SU-DHL-6 (cell line): Measurements from ENCODE around the gene ATP11A.

ENCODE experiments used
- H2AFZ ChIP-seq: fragments of 200-600 bp; sonication (generic); 2 replicates; pipeline ENCODE4 v1.6.1; 2014; ENCODE audit warnings: low read depth, mild to moderate bottlenecking, moderate library complexity, mixed read lengths, antibody characterized with exemption, low read length; ENCODE audit not compliant: severe bottlenecking
- H3F3A ChIP-seq: fragments of 200-600 bp; shearing (Covaris generic); 2 replicates; pipeline ENCODE4 v1.6.0; 2016; ENCODE audit warnings: antibody characterized with exemption, mild to moderate bottlenecking; ENCODE audit not compliant: insufficient read depth
- H3K27ac ChIP-seq: fragments of 200-600 bp; sonication (generic); 2 replicates; pipeline ENCODE4 v1.5.1; 2016; ENCODE audit warnings: low read depth, mild to moderate bottlenecking, low read length, moderate library complexity, mixed read lengths
- H3K27me3 ChIP-seq: fragments of 200-600 bp; sonication (generic), shearing (Covaris generic); 2 replicates; pipeline ENCODE4 v1.6.0; 2014; ENCODE audit warnings: mild to moderate bottlenecking, low read length
- H3K36me3 ChIP-seq: fragments of 200-600 bp; sonication (generic); 2 replicates; pipeline ENCODE4 v1.6.1; 2014; ENCODE audit warnings: mild to moderate bottlenecking, low read length, mixed read lengths
- H3K4me2 ChIP-seq: fragments of 300-600, 200-600 bp; shearing (Covaris generic), sonication (generic); 2 replicates; pipeline ENCODE4 v1.6.0; 2014; ENCODE audit warnings: low read length, low read depth, mild to moderate bottlenecking; ENCODE audit not compliant: poor library complexity, severe bottlenecking
- H3K4me3 ChIP-seq: fragments of 200-600 bp; sonication (generic); 2 replicates; pipeline ENCODE4 v1.5.1; 2014; ENCODE audit warnings: antibody characterized with exemption, low read length, mild to moderate bottlenecking, mixed read lengths; ENCODE audit not compliant: insufficient read depth, poor library complexity, severe bottlenecking
- H3K79me2 ChIP-seq: fragments of 200-600 bp; sonication (generic); 2 replicates; pipeline ENCODE4 v1.6.1; 2014; ENCODE audit warnings: mild to moderate bottlenecking, low read length, moderate library complexity; ENCODE audit not compliant: insufficient read depth
- H3K9ac ChIP-seq: fragments of 200-600 bp; sonication (generic); 2 replicates; pipeline ENCODE4 v1.7.0; 2014; ENCODE audit warnings: mild to moderate bottlenecking, low read length
- H3K9me2 ChIP-seq: fragments of 200-600 bp; sonication (generic); replicated peaks from 2 replicates; pipeline ENCODE4 v1.6.1; 2014; ENCODE audit warnings: low read length; ENCODE audit not compliant: insufficient read depth
- H3K9me3 ChIP-seq: fragments of 200-600 bp; sonication (generic); 2 replicates; pipeline ENCODE4 v1.6.1; 2014; ENCODE audit warnings: low read length, mixed read lengths; ENCODE audit not compliant: insufficient read depth
- H4K20me1 ChIP-seq: fragments of 200-600 bp; sonication (generic); 2 replicates; pipeline ENCODE4 v1.6.1; 2014; ENCODE audit warnings: low read depth, mild to moderate bottlenecking, antibody characterized with exemption, low read length, moderate library complexity, mixed read lengths
- EZH2phosphoT487 ChIP-seq: fragments of 200-600 bp; sonication (generic), shearing (Covaris generic); conservative IDR thresholded peaks from 2 replicates; pipeline ENCODE4 v1.6.1; 2018; ENCODE audit warnings: mild to moderate bottlenecking, antibody characterized with exemption, low read length, moderate library complexity, mixed read lengths
- TF ChIP-seq, protein P1 (sequence below): fragments of 200-600 bp; sonication (generic); IDR thresholded peaks from one replicate; pipeline ENCODE4 v1.5.1; 2017; ENCODE audit warnings: antibody characterized with exemption, mild to moderate bottlenecking, low read length, moderate library complexity; ENCODE audit not compliant: insufficient read depth, poor library complexity, severe bottlenecking

The ATP11A gene

DNA sequence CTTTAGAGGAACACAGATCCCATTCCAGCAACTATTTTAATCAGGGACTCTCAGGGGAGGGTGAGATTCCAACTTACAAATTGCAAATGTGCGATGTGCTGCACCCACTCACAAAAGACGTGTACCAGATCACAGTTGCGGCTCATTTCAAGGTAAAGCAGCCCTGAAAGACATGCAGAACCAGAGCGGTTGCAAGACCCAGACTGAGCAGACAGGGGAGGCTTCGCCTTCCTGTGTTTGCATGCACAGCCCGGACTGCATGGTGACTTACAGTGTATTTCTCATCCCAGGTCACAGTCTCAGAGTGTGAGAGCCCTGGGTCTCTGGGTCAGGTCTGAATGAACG is 84.6 kb downstream of the ATP11A start:
- no peaks in the 10 kb centered on the region for H3K9me2 ChIP-seq
- no peaks in the 10 kb centered on the region for H3K79me2 ChIP-seq
- no peaks in the 10 kb centered on the region for H4K20me1 ChIP-seq
- no peak overlapping the region for H2AFZ ChIP-seq
- no peak overlapping the region for H3K4me3 ChIP-seq
- TF ChIP-seq EZH2phosphoT487 = no peak
- TF ChIP-seq, protein P1, sequence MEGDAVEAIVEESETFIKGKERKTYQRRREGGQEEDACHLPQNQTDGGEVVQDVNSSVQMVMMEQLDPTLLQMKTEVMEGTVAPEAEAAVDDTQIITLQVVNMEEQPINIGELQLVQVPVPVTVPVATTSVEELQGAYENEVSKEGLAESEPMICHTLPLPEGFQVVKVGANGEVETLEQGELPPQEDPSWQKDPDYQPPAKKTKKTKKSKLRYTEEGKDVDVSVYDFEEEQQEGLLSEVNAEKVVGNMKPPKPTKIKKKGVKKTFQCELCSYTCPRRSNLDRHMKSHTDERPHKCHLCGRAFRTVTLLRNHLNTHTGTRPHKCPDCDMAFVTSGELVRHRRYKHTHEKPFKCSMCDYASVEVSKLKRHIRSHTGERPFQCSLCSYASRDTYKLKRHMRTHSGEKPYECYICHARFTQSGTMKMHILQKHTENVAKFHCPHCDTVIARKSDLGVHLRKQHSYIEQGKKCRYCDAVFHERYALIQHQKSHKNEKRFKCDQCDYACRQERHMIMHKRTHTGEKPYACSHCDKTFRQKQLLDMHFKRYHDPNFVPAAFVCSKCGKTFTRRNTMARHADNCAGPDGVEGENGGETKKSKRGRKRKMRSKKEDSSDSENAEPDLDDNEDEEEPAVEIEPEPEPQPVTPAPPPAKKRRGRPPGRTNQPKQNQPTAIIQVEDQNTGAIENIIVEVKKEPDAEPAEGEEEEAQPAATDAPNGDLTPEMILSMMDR = no peak
- no peaks in the 10 kb centered on the region for H3K36me3 ChIP-seq
- no peaks in the 10 kb centered on the region for H3K27me3 ChIP-seq
- H3K27ac ChIP-seq = no peak overlapping the region
- no peak overlapping the region for H3K4me2 ChIP-seq
- H3F3A ChIP-seq = no peaks in the 10 kb centered on the region
- H3K9ac ChIP-seq = no peak overlapping the region
- no peaks in the 10 kb centered on the region for H3K9me3 ChIP-seq

DNA sequence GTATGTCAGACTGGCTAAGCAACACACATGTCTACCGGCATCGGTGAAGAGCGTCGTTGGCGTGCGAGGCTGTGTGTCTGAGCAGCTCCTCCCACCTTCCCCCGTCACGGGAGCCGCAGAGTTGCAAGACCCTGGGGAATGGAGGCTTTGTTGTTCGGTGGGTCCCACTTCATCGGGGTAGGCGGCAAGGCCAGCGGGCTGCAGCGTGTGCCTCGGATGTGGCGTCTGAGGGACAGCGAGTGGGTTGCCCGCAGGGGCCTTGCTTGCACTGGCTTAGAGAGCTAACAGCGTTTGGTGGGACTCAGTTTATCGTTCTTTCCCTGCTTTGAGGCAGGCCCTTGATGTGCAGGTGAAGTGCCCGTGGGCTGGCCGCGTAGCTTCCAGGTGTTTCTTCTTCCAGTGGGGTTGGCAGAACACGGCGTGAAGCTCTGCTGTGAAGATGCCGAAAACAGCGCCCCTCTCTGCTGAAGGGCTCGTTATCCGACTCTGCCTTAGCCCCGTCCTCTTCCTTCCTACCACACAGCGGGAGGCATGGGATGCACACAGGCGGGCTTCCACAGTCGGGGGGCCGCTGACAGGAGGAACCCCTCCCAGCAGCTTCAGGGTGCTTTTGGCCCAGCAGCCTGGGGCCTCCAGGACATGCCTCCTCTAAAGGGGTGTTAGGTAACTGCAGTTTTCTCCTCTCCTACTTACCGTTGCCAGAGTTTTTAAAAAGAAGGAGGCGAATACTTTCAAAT is 85.2 kb downstream of the ATP11A start:
- Histone ChIP-seq H3K27ac (no peak overlapping the region), H3K9me3 (no peaks in the 10 kb centered on the region), H3K4me3 (no peak overlapping the region), H3K9ac (no peak overlapping the region), H2AFZ (no peak overlapping the region), H3K36me3 (no peaks in the 10 kb centered on the region), H4K20me1 (no peaks in the 10 kb centered on the region), H3K9me2 (no peaks in the 10 kb centered on the region), H3K79me2 (no peaks in the 10 kb centered on the region), H3F3A (no peaks in the 10 kb centered on the region), H3K27me3 (no peaks in the 10 kb centered on the region), H3K4me2 (no peak overlapping the region)
- TF ChIP-seq EZH2phosphoT487 = no peak
- TF ChIP-seq, protein P1 = no peak

DNA sequence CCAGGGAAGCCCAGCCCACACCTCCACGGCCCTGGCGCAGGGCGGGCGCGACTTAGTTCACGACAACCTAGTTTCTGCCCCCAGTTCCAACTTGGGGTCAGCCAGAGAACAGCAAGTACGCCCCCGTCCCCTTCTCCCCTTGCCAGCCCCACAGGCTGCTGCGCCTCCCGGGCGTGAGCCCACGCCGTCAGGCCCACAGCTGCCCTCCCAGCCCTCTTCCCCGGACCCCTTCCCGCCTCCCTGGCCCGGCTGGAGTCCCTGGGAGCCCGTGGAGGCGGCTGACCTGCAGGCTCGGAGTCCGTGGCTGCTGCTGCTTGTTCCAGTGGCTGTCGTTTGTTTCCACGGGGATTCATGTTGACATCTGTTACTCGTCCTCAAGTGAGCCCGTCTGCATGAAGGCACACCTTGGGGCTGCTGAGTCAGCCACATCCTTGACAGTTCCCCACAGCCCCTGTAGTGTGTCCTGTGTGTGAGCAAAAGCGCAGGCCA is 86.0 kb downstream of the ATP11A start:
- H3K27ac ChIP-seq = no peak overlapping the region
- no peak overlapping the region for H3K4me3 ChIP-seq
- H3K79me2 ChIP-seq = no peaks in the 10 kb centered on the region
- no peak overlapping the region for H3K4me2 ChIP-seq
- H4K20me1 ChIP-seq = no peaks in the 10 kb centered on the region
- H3K27me3 ChIP-seq = no peaks in the 10 kb centered on the region
- no peaks in the 10 kb centered on the region for H3K9me2 ChIP-seq
- no peak overlapping the region for H2AFZ ChIP-seq
- H3F3A ChIP-seq = no peaks in the 10 kb centered on the region
- no peak overlapping the region for H3K9ac ChIP-seq
- H3K36me3 ChIP-seq = no peaks in the 10 kb centered on the region
- H3K9me3 ChIP-seq = no peaks in the 10 kb centered on the region
- TF ChIP-seq, protein P1 = no peak
- no peak for TF ChIP-seq EZH2phosphoT487
